HepG2 (cell line): ENCODE measurements around the gene AMER3. TPM values are rescaled to one million over a fixed set of nuclear protein-coding genes. Genes with fewer than 3 reads are reported as not detected.

Experiments used
- CENPT ChIP-seq: sonication (generic); formaldehyde crosslinking; IDR thresholded peaks from 2 replicates; pipeline ENCODE4 v1.8.0; 2022; ENCODE audit warnings: low read depth, mild to moderate bottlenecking, moderate library complexity, missing genetic modification reagents
- DPF2 ChIP-seq: sonication (generic); formaldehyde crosslinking; IDR thresholded peaks from 2 replicates; pipeline ENCODE4 v1.4.0; 2020; ENCODE audit warnings: mild to moderate bottlenecking, low read depth, missing genetic modification reagents, borderline replicate concordance
- FOXP1 ChIP-seq, 2 experiments: fragments of 450-650 bp in 1 of 2; IDR thresholded peaks; 2 replicates each; pipeline ENCODE4 v1.6.1; 2017 to 2018; ENCODE audit warnings: antibody characterized with exemption in 1 of 2
- HNF4G ChIP-seq, 2 experiments: sonication (generic) in 1 of 2; formaldehyde crosslinking in 1 of 2; IDR thresholded peaks; 2 replicates each; pipeline versions ENCODE4 v1.4.0 to v1.6.1; 2011 to 2020; ENCODE audit warnings: borderline replicate concordance in 2 of 2, low read depth in 2 of 2, mild to moderate bottlenecking in 2 of 2, low read length in 1 of 2, missing genetic modification reagents in 1 of 2, moderate library complexity in 1 of 2
- HOXD1 ChIP-seq: sonication (generic); formaldehyde crosslinking; IDR thresholded peaks from 2 replicates; pipeline ENCODE4 v1.5.0; 2020; ENCODE audit warnings: missing genetic modification reagents
- KDM5B ChIP-seq: sonication (generic); formaldehyde crosslinking; IDR thresholded peaks from 2 replicates; pipeline ENCODE4 v1.4.0; 2020; ENCODE audit warnings: missing genetic modification reagents, mild to moderate bottlenecking, borderline replicate concordance
- MIXL1 ChIP-seq: IDR thresholded peaks from 2 replicates; pipeline ENCODE4 v1.6.1; 2016
- MXI1 ChIP-seq: IDR thresholded peaks from 3 replicates; pipeline ENCODE4 v1.6.1; 2012; ENCODE audit warnings: low read depth, low read length, inconsistent platforms, borderline replicate concordance
- POGZ ChIP-seq: sonication (generic); formaldehyde crosslinking; IDR thresholded peaks from 2 replicates; pipeline ENCODE4 v1.4.0; 2020; ENCODE audit warnings: mild to moderate bottlenecking, missing genetic modification reagents
- SP4 ChIP-seq: sonication (generic); formaldehyde crosslinking; IDR thresholded peaks from 2 replicates; pipeline ENCODE4 v1.8.1; 2023; ENCODE audit warnings: mild to moderate bottlenecking, missing genetic modification reagents
- ZNF589 ChIP-seq: sonication (generic); formaldehyde crosslinking; conservative IDR thresholded peaks from 2 replicates; pipeline ENCODE4 v1.8.0; 2022; ENCODE audit warnings: mild to moderate bottlenecking, moderate library complexity, missing genetic modification reagents
- polyA plus RNA-seq, 8 experiments: library from polyadenylated mRNA; depleted of rRNA in 3 of 8; stranded (reverse) in 7 of 8; unstranded in 1 of 8; fragments of >200 nt; fragmentation: Illumina TruSeq in 4 of 8; extraction: Trizol in 4 of 8; gene quantifications; 2 replicates each; pipeline versions ENCODE4 v1.2.1 to v1.2.3, GENCODE V29; 2011 to 2016; ENCODE audit warnings: low read depth in 4 of 8, missing spikeins in 1 of 8, mixed read lengths in 1 of 8; ENCODE audit not compliant: insufficient read depth in 1 of 8
- total RNA-seq, 5 experiments: library from RNA; depleted of rRNA; stranded (reverse); fragments of >200 nt; fragmentation: Illumina TruSeq; extraction: Trizol; gene quantifications; 2 replicates each; pipeline ENCODE4 v1.2.3, GENCODE V29; 2016; ENCODE audit warnings: low read depth in 1 of 5
- TF ChIP-seq, protein P1 (sequence below): sonication (generic); formaldehyde crosslinking; IDR thresholded peaks from 2 replicates; pipeline ENCODE4 v1.4.0; 2020; ENCODE audit warnings: mild to moderate bottlenecking, missing genetic modification reagents
- TF ChIP-seq, protein P2 (sequence below): sonication (generic); formaldehyde crosslinking; IDR thresholded peaks from 2 replicates; pipeline ENCODE4 v1.5.0; 2020; ENCODE audit warnings: mild to moderate bottlenecking, missing genetic modification reagents, moderate library complexity
- TF ChIP-seq, protein P3 (sequence below): sonication (generic); formaldehyde crosslinking; IDR thresholded peaks from 2 replicates; pipeline ENCODE4 v1.4.0; 2020; ENCODE audit warnings: low read depth, missing genetic modification reagents

AMER3 gene
- total and polyA plus RNA-seq, 2 of the 13 experiments (the other 11 are each of a cell fraction or from before 2014, with no cell fraction given) = not detected

DNA sequence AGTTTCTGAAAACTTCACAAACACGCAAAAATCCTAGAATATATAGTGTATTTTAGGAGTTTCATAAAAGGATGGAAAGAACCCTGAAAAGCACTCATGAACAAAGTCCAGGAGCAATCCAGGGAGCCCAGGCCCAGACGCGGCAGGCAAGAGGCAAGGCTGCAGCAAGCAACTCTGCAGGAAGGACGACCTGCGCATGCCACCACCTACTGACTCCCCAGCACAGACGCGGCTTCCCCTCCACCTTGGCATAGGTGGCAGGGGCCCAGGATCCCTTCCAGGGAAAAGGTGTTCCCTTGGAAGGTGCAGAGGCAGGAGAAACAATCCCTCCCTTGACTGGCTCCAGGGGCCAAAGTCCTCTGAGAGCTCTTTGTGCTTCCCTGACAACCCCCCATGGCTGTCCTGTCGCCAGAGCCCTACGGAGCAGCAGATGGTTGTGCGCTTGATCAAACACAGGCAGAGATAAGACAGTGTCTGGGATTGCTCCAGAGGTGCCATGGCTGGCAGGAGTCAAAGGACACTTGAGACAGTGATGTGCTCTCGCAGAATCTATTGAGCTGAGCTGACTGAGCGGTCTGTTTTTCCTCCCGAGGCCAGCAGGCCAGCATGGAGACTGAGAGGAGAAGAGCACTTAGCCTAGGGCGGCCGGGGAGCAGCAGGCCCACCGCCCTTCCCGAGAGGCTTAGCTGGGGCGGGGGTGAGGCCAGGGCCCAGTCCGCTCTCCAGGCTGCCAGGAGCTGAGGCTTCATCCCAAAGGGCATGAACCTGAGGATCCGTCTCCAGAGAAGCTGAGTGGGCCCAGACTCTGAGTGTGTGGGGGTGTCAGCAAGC, 10.8 kb upstream of the AMER3 start (continued):
- TF ChIP-seq, protein P1, sequence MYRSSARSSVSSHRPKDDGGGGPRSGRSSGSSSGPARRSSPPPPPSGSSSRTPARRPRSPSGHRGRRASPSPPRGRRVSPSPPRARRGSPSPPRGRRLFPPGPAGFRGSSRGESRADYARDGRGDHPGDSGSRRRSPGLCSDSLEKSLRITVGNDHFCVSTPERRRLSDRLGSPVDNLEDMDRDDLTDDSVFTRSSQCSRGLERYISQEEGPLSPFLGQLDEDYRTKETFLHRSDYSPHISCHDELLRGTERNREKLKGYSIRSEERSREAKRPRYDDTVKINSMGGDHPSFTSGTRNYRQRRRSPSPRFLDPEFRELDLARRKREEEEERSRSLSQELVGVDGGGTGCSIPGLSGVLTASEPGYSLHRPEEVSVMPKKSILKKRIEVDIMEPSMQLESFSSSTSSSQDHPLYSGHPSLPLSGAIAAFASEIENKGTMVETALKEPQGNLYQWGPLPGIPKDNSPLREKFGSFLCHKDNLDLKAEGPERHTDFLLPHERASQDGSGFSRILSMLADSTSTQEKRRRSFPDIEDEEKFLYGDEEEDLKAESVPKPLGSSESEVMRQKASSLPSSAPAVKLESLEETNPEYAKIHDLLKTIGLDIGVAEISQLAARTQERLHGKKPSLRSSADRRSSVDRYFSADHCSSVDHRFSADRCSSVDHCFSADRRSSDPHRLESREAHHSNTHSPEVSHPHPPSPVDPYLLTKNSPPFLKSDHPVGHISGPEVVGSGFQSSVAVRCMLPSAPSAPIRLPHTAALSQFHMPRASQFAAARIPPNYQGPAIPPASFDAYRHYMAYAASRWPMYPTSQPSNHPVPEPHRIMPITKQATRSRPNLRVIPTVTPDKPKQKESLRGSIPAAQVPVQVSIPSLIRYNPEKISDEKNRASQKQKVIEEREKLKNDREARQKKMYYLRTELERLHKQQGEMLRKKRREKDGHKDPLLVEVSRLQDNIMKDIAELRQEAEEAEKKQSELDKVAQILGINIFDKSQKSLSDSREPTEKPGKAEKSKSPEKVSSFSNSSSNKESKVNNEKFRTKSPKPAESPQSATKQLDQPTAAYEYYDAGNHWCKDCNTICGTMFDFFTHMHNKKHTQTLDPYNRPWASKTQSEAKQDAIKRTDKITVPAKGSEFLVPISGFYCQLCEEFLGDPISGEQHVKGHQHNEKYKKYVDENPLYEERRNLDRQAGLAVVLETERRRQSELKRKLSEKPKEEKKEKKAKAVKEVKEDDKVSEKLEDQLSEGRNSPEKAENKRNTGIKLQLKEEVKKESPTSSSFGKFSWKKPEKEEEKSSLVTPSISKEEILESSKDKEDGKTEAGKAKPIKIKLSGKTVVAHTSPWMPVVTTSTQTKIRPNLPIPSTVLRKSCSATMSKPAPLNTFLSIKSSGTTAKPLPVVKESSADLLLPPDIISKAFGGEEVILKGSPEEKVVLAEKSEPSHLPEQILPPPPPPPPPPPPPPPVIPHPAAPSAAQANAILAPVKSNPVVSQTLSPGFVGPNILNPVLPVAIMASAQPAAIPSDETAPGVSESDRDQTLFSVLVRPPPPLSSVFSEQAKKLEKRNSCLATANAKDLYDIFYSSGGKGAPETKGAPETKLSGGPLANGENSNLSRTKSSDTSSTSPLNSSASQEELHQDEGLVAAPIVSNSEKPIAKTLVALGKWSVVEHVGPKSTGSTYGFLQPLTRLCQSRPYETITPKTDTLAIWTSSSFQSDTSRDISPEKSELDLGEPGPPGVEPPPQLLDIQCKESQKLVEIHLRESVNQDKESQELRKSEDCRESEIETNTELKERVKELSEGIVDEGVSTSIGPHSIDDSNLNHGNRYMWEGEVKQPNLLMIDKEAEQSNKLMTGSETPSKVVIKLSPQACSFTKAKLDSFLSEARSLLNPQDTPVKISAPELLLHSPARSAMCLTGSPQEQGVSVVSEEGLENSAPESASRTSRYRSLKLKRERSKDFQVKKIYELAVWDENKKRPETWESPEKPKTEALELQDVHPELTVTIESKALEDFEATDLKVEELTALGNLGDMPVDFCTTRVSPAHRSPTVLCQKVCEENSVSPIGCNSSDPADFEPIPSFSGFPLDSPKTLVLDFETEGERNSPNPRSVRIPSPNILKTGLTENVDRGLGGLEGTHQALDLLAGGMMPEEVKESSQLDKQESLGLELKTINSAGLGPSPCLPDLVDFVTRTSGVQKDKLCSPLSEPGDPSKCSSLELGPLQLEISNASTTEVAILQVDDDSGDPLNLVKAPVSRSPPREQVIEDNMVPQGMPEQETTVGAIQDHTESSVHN (CRISPR knock-in tag) = no peak
- TF ChIP-seq HOXD1 (CRISPR knock-in tag) (peak; percentile 26; the same call in 1 of the 2 replicates), MXI1 (no peak), DPF2 (CRISPR knock-in tag) (peak; percentile 66; the same call in 1 of the 2 replicates), POGZ (CRISPR knock-in tag) (no peak), KDM5B (CRISPR knock-in tag) (peak; percentile 35; the same call in 1 of the 2 replicates), SP4 (CRISPR knock-in tag) (peak; percentile 36; the same call in 1 of the 2 replicates), CENPT (no peak), HNF4G (IDR thresholded peaks at IDR 0.05; ENCODE audit: borderline replicate concordance, low read depth, low read length) (peak; percentile 94), HNF4G (CRISPR knock-in tag; IDR thresholded peaks at IDR 0.05; ENCODE audit: borderline replicate concordance, low read depth) (peak; percentile 88), FOXP1 (IDR thresholded peaks at IDR 0.05) (no peak), FOXP1 (CRISPR knock-in tag; IDR thresholded peaks at IDR 0.05) (peak; percentile 54; the same call in 1 of the 2 replicates), MIXL1 (CRISPR knock-in tag) (no peak; the same call in 1 of the 2 replicates), ZNF589 (CRISPR knock-in tag) (no peak)
- TF ChIP-seq, protein P2, sequence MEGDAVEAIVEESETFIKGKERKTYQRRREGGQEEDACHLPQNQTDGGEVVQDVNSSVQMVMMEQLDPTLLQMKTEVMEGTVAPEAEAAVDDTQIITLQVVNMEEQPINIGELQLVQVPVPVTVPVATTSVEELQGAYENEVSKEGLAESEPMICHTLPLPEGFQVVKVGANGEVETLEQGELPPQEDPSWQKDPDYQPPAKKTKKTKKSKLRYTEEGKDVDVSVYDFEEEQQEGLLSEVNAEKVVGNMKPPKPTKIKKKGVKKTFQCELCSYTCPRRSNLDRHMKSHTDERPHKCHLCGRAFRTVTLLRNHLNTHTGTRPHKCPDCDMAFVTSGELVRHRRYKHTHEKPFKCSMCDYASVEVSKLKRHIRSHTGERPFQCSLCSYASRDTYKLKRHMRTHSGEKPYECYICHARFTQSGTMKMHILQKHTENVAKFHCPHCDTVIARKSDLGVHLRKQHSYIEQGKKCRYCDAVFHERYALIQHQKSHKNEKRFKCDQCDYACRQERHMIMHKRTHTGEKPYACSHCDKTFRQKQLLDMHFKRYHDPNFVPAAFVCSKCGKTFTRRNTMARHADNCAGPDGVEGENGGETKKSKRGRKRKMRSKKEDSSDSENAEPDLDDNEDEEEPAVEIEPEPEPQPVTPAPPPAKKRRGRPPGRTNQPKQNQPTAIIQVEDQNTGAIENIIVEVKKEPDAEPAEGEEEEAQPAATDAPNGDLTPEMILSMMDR (CRISPR knock-in tag) = no peak; the same call in 1 of the 2 replicates
- TF ChIP-seq, protein P3, sequence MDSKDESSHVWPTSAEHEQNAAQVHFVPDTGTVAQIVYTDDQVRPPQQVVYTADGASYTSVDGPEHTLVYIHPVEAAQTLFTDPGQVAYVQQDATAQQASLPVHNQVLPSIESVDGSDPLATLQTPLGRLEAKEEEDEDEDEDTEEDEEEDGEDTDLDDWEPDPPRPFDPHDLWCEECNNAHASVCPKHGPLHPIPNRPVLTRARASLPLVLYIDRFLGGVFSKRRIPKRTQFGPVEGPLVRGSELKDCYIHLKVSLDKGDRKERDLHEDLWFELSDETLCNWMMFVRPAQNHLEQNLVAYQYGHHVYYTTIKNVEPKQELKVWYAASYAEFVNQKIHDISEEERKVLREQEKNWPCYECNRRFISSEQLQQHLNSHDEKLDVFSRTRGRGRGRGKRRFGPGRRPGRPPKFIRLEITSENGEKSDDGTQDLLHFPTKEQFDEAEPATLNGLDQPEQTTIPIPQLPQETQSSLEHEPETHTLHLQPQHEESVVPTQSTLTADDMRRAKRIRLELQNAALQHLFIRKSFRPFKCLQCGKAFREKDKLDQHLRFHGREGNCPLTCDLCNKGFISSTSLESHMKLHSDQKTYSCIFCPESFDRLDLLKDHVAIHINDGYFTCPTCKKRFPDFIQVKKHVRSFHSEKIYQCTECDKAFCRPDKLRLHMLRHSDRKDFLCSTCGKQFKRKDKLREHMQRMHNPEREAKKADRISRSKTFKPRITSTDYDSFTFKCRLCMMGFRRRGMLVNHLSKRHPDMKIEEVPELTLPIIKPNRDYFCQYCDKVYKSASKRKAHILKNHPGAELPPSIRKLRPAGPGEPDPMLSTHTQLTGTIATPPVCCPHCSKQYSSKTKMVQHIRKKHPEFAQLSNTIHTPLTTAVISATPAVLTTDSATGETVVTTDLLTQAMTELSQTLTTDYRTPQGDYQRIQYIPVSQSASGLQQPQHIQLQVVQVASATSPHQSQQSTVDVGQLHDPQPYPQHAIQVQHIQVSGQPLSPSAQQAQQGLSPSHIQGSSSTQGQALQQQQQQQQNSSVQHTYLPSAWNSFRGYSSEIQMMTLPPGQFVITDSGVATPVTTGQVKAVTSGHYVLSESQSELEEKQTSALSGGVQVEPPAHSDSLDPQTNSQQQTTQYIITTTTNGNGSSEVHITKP = no peak
